Non-pigmented ciliary epithelial cell (primary cell): Measurements from ENCODE around the gene FMN1.
A peak's percentile ranks its signal among the peaks of the same experiment; 100 is the strongest.

ENCODE experiments used
- DNase-seq: peaks from one replicate; pipeline ENCODE4 v3.0.0-alpha.2; 2010; ENCODE audit warnings: low read depth

FMN1 gene

GRCh38 chr15:33016405-33017024 lies 178.0 kb downstream of the FMN1 start:
- no peak for DNase-seq

- no peak for DNase-seq
Measured at GRCh38 chr15:33014586-33014985, 179.9 kb downstream of the FMN1 start.

- DNase-seq = no peak
Measured at GRCh38 chr15:33013827-33014445, 180.6 kb downstream of the FMN1 start.

GRCh38 chr15:33011976-33012375 lies 182.5 kb downstream of the FMN1 start:
- no peak for DNase-seq

GRCh38 chr15:33009603-33010002 lies 184.9 kb downstream of the FMN1 start:
- DNase-seq = no peak

- DNase-seq = no peak
Measured at GRCh38 chr15:33009026-33009425, 185.5 kb downstream of the FMN1 start.

- DNase-seq = peak; percentile 96
Measured at GRCh38 chr15:33008284-33008995, 186.1 kb downstream of the FMN1 start.

GRCh38 chr15:33007303-33007855 lies 187.1 kb downstream of the FMN1 start:
- DNase-seq = no peak

- DNase-seq = no peak
Measured at GRCh38 chr15:33005582-33005981, 188.9 kb downstream of the FMN1 start.

GRCh38 chr15:33001926-33002325 lies 192.6 kb downstream of the FMN1 start:
- no peak for DNase-seq

- no peak for DNase-seq
Measured at GRCh38 chr15:32998979-32999672, 195.4 kb downstream of the FMN1 start.

- DNase-seq = no peak
Measured at GRCh38 chr15:32998182-32998581, 196.3 kb downstream of the FMN1 start.

- no peak for DNase-seq
Measured at GRCh38 chr15:32994810-32995424, 199.6 kb downstream of the FMN1 start.

GRCh38 chr15:32993285-32993684 lies 201.2 kb downstream of the FMN1 start:
- no peak for DNase-seq

- DNase-seq = no peak
Measured at GRCh38 chr15:32991619-32992111, 202.8 kb downstream of the FMN1 start.

GRCh38 chr15:32990071-32990470 lies 204.4 kb downstream of the FMN1 start:
- no peak for DNase-seq

GRCh38 chr15:32987067-32987466 lies 207.4 kb downstream of the FMN1 start:
- no peak for DNase-seq

GRCh38 chr15:32986147-32986546 lies 208.4 kb downstream of the FMN1 start:
- DNase-seq = no peak

GRCh38 chr15:32983679-32984078 lies 210.8 kb downstream of the FMN1 start:
- DNase-seq = no peak

GRCh38 chr15:32982001-32982400 lies 212.5 kb downstream of the FMN1 start:
- DNase-seq = no peak

- no peak for DNase-seq
Measured at GRCh38 chr15:32981536-32981935, 213.0 kb downstream of the FMN1 start.

- peak; percentile 72 for DNase-seq
Measured at GRCh38 chr15:32979710-32980109, 214.8 kb downstream of the FMN1 start.
